Astrocyte (in vitro differentiated cells and primary cell): Measurements from ENCODE around the gene CD80. TPM values are rescaled to one million over a fixed set of nuclear protein-coding genes. Genes with fewer than 3 reads are reported as not detected.
A peak's percentile ranks its signal among the peaks of the same experiment; 100 is the strongest.

Experiments
- DNase-seq: peaks from one replicate; pipeline ENCODE4 v3.0.0-alpha.2; 2010; ENCODE audit warnings: low read depth
- FAIRE-seq: peaks from 2 replicates; lab custom pipeline; 2011; peaks lifted over from hg19 to GRCh38; lab: Jason Lieb, UNC
- H2AFZ ChIP-seq: 2 replicates; pipeline ENCODE4 v1.6.0; 2012; ENCODE audit warnings: low read depth, low read length, inconsistent platforms
- H3K27ac ChIP-seq: 2 replicates; pipeline ENCODE4 v1.5.1; 2011; ENCODE audit warnings: low read depth, low read length, inconsistent platforms
- H3K27me3 ChIP-seq: 2 replicates; pipeline ENCODE4 v1.6.0; 2011; ENCODE audit warnings: low read length, inconsistent platforms; ENCODE audit not compliant: insufficient read depth
- H3K36me3 ChIP-seq: 2 replicates; pipeline ENCODE4 v1.5.1; 2011; ENCODE audit warnings: low read length, inconsistent platforms; ENCODE audit not compliant: insufficient read depth
- H3K4me1 ChIP-seq: 2 replicates; pipeline ENCODE4 v1.5.1; 2011; ENCODE audit warnings: low read length, inconsistent platforms; ENCODE audit not compliant: insufficient read depth
- H3K4me2 ChIP-seq: 2 replicates; pipeline ENCODE4 v1.6.0; 2012; ENCODE audit warnings: low read length, inconsistent platforms
- H3K4me3 ChIP-seq: 2 replicates; pipeline ENCODE4 v1.5.1; 2011; ENCODE audit warnings: low read depth, mild to moderate bottlenecking, low read length, inconsistent platforms; ENCODE audit not compliant: insufficient read depth
- H3K79me2 ChIP-seq: 2 replicates; pipeline ENCODE4 v1.6.0; 2012; ENCODE audit warnings: mild to moderate bottlenecking, low read length, inconsistent platforms; ENCODE audit not compliant: insufficient read depth
- H3K9ac ChIP-seq: 2 replicates; pipeline ENCODE4 v1.6.0; 2012; ENCODE audit warnings: mild to moderate bottlenecking, low read length, inconsistent platforms
- H3K9me3 ChIP-seq: 2 replicates; pipeline ENCODE4 v1.5.1; 2012; ENCODE audit warnings: low read depth, mild to moderate bottlenecking, low read length, inconsistent platforms; ENCODE audit not compliant: insufficient read depth
- H4K20me1 ChIP-seq: 2 replicates; pipeline ENCODE4 v1.6.0; 2012; ENCODE audit warnings: low read length, inconsistent platforms; ENCODE audit not compliant: insufficient read depth
- H3K27ac Mint-ChIP-seq: one replicate; pipeline ENCODE4 v1.8.0; 2021; ENCODE audit warnings: mild to moderate bottlenecking, mixed read lengths; ENCODE audit not compliant: unreplicated experiment
- H3K27me3 Mint-ChIP-seq: one replicate; pipeline ENCODE4 v1.8.0; 2021; ENCODE audit warnings: low read depth, mixed read lengths; ENCODE audit not compliant: unreplicated experiment
- H3K36me3 Mint-ChIP-seq: one replicate; pipeline ENCODE4 v1.8.0; 2021; ENCODE audit warnings: low read depth, mixed read lengths; ENCODE audit not compliant: unreplicated experiment
- H3K4me1 Mint-ChIP-seq: one replicate; pipeline ENCODE4 v1.8.0; 2021; ENCODE audit warnings: low read depth, mixed read lengths; ENCODE audit not compliant: unreplicated experiment
- H3K4me3 Mint-ChIP-seq: one replicate; pipeline ENCODE4 v1.8.0; 2021; ENCODE audit warnings: mild to moderate bottlenecking, moderate library complexity, mixed read lengths; ENCODE audit not compliant: unreplicated experiment
- H3K9me3 Mint-ChIP-seq: one replicate; pipeline ENCODE4 v1.8.0; 2021; ENCODE audit warnings: mild to moderate bottlenecking, mixed read lengths; ENCODE audit not compliant: unreplicated experiment
- CTCF ChIP-seq: IDR thresholded peaks from 2 replicates; pipeline ENCODE4 v1.5.1; 2011; ENCODE audit warnings: low read depth, mild to moderate bottlenecking, inconsistent platforms, low read length, moderate library complexity; ENCODE audit not compliant: insufficient read depth
- EZH2 ChIP-seq: IDR thresholded peaks from 2 replicates; pipeline ENCODE4 v1.6.1; 2012; ENCODE audit warnings: mild to moderate bottlenecking, low read length, inconsistent platforms; ENCODE audit not compliant: insufficient read depth
- total RNA-seq: library from RNA; stranded (reverse); gene quantifications from 2 replicates; pipeline ENCODE4 v1.2.1, GENCODE V29; 2021

Gene CD80
- total RNA-seq, 1 donor from 2014 or later = not detected

GRCh38 chr3:119588112-119588511 lies 28.7 kb upstream of the CD80 start:
- H3K4me1 ChIP-seq = no peaks in the 10 kb centered on the region
- Mint-ChIP-seq H3K36me3 (no peaks in the 10 kb centered on the region), H3K27me3 (no peaks in the 10 kb centered on the region), H3K27ac (no peak overlapping the region), H3K4me1 (peaks cover 23% of the 10 kb centered on the region), H3K4me3 (no peak overlapping the region), H3K9me3 (peaks cover 3% of the 10 kb centered on the region)
- no peaks in the 10 kb centered on the region for H3K27me3 ChIP-seq
- TF ChIP-seq CTCF (no peak), EZH2 (no peak)
- FAIRE-seq = no peak
- no peaks in the 10 kb centered on the region for H4K20me1 ChIP-seq
- no peak overlapping the region for H3K9ac ChIP-seq
- no peaks in the 10 kb centered on the region for H3K36me3 ChIP-seq
- no peak overlapping the region for H2AFZ ChIP-seq
- no peak overlapping the region for H3K27ac ChIP-seq
- DNase-seq = no peak
- H3K9me3 ChIP-seq = peaks cover 5% of the 10 kb centered on the region
- no peak overlapping the region for H3K4me3 ChIP-seq
- H3K4me2 ChIP-seq = no peak overlapping the region
- no peaks in the 10 kb centered on the region for H3K79me2 ChIP-seq

GRCh38 chr3:119586733-119587172 lies 27.3 kb upstream of the CD80 start:
- Histone ChIP-seq H3K36me3 (no peaks in the 10 kb centered on the region), H3K4me3 (no peak overlapping the region), H3K9ac (no peak overlapping the region), H3K27ac (no peak overlapping the region), H2AFZ (no peak overlapping the region), H3K27me3 (no peaks in the 10 kb centered on the region), H4K20me1 (no peaks in the 10 kb centered on the region), H3K79me2 (no peaks in the 10 kb centered on the region), H3K4me2 (no peak overlapping the region), H3K9me3 (peaks cover 5% of the 10 kb centered on the region), H3K4me1 (no peaks in the 10 kb centered on the region)
- Mint-ChIP-seq H3K27ac (no peak overlapping the region), H3K4me3 (no peak overlapping the region), H3K36me3 (no peaks in the 10 kb centered on the region), H3K27me3 (no peaks in the 10 kb centered on the region), H3K4me1 (peaks cover 20% of the 10 kb centered on the region), H3K9me3 (peaks cover 3% of the 10 kb centered on the region)
- DNase-seq (peak; percentile 76), FAIRE-seq (no peak)
- TF ChIP-seq EZH2 = no peak
- no peak for TF ChIP-seq CTCF

GRCh38 chr3:119585856-119586570 lies 26.6 kb upstream of the CD80 start:
- H3K79me2 ChIP-seq = no peaks in the 10 kb centered on the region
- H3K4me3 ChIP-seq = no peak overlapping the region
- TF ChIP-seq CTCF (no peak), EZH2 (no peak)
- H2AFZ ChIP-seq = no peak overlapping the region
- H3K27ac Mint-ChIP-seq = no peak overlapping the region
- no peak overlapping the region for H3K4me2 ChIP-seq
- no peaks in the 10 kb centered on the region for H3K27me3 Mint-ChIP-seq
- peaks cover 5% of the 10 kb centered on the region for H3K9me3 ChIP-seq
- no peak overlapping the region for H3K4me3 Mint-ChIP-seq
- H3K27ac ChIP-seq = no peak overlapping the region
- DNase-seq (no peak), FAIRE-seq (no peak)
- H3K9me3 Mint-ChIP-seq = peaks cover 3% of the 10 kb centered on the region
- H4K20me1 ChIP-seq = no peaks in the 10 kb centered on the region
- H3K9ac ChIP-seq = no peak overlapping the region
- no peaks in the 10 kb centered on the region for H3K27me3 ChIP-seq
- H3K36me3 Mint-ChIP-seq = no peaks in the 10 kb centered on the region
- peaks cover 20% of the 10 kb centered on the region for H3K4me1 Mint-ChIP-seq
- no peaks in the 10 kb centered on the region for H3K36me3 ChIP-seq
- no peaks in the 10 kb centered on the region for H3K4me1 ChIP-seq
